ENCODE results near the gene HIRA.

HIRA gene

DNA sequence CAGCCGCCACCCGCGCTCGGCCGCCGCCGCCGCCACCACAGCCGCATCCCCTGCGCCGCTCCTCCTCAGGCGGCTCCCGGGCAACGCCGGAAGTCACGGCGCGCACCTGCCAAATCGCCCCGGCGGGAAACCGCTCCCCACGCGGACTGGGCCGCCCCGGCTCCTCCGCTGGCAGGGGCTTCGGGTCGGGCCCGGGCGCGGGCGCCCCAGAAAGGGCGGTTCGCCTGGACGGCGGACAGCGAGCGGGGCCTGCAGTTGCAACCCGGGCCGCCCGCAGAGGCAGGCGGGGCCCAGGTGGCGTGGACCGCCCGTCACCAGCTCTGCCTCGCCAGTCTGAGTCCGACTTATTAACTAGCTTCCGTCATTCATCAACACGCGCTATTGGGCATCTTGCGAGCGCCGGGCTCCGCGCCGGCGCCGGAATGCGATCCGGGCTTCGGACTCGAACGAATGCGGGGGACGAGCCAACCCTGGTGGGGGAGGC lies at the start of gene HIRA:
Gene HIRA (minus strand): TSS at position 85 of the 484 bp plus-strand sequence. CDS start 257 bp downstream, outside the sequence.
- DNase-seq: peak; percentile 83

DNA sequence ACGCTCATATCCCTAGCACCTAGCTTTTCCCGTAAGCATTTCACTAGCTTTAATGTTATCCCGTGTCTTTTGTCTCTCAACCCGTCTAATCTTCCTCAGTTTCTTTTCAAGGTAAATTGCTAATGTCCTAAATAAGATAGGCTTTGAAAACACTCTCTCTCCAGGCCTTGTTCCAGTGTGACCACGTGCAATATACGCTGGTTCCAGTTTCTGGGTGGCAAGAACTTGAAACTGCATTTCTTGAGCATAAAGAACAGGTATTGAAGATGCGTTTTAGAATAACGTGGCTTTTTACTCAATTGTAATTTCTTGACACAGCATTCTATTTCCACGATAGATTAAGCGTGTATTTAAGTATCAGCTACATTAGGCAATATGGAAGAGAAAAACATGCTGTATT lies 49.3 kb upstream of the HIRA start:
- DNase-seq: no peak

DNA sequence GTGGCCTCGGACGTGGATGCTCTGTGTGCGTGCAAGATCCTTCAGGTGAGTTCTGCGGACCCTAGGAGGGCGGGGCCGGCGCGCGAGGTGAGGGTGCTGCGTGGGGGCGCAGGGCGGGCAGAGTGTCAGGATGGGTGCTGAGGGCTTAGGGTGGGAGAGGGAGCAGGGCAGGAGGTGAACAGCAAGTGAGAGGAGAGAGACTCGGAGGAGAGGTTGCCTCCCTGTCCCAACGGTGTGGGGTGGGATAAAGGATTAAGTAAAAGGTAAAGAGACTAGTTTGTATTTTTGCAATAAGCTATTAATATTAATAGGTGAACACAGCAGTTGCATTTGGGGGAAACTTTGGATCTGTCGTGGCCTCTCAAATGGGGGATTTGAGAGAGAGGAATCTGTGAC lies 48.6 kb upstream of the HIRA start:
- no peak for DNase-seq

DNA sequence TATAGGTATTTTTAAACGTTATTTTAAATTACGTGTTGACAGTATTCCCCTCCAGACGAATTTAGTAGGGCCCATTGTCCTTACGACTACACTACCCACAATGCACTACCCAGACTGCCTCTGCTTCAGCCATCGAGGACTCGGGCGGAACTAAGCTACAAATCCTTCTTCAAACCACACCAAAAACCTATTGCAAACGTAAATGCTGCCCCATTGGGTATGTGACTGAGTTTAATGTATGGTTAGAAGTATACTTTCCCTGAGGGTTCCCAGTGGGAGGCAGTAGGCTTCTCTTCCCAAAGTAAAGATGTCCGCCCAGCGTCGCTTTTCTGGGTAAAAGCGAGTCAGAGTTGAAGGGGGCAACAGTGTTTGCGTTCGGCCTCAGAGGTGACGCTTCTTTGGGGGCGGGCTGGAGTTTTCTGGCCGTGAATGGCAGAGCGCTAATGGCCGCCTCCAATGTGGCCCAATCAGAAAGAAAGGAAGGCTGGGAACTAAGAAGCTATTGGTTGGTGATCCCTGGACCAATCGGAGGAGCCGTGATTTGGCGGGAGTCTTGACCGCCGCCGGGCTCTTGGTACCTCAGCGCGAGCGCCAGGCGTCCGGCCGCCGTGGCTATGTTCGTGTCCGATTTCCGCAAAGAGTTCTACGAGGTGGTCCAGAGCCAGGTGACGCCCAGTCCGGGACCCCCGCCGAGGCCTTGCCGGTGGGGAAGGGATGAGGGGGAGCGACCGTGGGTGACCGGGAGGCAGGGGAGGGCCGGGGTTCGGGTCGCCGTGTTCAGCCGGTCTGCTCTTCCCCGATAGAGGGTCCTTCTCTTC lies 48.0 kb upstream of the HIRA start, which contains the start of gene CDC45:
Gene CDC45 (plus strand): TSS at position 566 of the 818 bp plus-strand sequence. CDS start 49 bp downstream, at position 615.
- DNase-seq: peak; percentile 90

GRCh38 chr22:19478901-19479354 lies 47.4 kb upstream of the HIRA start, which contains the start of gene UFD1:
UFD1 (minus strand) TSS chr22:19479193; CDS start chr22:19479085, 108 bp downstream.
- peak; percentile 65 for DNase-seq

- DNase-seq: no peak
Observed at GRCh38 chr22:19478045-19478900, 46.7 kb upstream of the HIRA start.

GRCh38 chr22:19477321-19478044 lies 46.0 kb upstream of the HIRA start:
- no peak for DNase-seq

- DNase-seq: no peak
Observed at GRCh38 chr22:19476023-19476422, 44.5 kb upstream of the HIRA start.

DNA sequence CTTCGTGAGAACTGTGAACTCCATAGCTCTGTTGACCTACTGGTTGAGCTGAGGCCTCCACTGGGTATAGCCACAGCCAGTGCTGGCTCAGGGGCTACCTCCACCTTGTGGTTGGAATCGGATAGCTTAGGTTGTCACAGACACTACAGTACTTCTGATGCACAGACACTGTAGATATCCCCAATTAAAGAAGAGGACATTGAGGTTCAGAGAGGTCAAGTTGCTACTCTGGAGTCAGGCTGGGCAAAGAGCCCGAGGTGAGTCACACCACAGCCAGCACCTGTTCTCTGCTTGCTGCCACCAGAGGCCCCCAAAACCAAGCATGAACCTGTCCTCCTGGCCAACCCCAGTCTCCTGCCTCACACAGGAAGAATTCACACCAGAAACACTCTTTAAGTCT lies 42.0 kb upstream of the HIRA start:
- no peak for DNase-seq

DNA sequence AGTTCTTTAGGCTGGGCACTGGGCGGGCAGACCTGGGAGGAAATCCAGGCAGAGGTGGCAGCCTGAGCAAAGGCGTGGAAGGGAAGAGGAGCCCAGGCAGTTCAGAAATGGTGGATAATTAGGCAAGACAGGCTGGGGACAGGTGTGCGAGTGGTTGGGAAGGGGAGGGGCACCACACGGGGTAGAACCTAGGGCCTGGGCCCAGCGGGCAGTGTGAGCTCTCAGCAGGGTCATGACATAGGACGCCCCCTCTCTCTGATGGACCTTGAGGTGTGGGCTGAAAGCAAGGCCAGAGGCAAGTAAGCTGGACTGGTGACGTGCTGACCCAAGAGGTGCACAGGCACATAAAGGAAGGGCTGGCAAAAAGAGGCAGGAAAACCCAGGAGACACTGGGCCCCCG lies 40.7 kb upstream of the HIRA start:
- DNase-seq: no peak

GRCh38 chr22:19471572-19471971 lies 40.0 kb upstream of the HIRA start:
- no peak for DNase-seq

DNA sequence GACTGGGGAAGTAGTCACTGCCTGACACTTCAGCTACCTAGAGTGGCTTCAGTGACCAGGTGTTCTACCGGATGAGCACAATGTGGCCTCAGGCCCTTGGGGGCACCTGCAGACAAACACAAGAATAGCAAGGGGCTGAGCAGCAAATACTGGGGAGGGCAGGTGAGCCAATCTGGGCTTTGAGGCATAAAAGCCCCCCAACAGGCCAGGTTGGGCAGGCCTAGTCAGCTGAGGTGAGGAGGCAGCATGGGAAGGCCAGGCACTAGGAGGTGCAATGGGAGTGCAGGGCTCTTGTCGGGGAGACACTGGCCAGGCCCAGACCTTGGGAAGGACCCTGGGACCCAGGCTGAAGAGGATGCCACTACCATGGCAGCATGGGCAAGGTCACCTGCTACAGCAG lies 38.5 kb upstream of the HIRA start:
- no peak for DNase-seq

- DNase-seq: no peak
Observed at GRCh38 chr22:19469421-19469820, 37.9 kb upstream of the HIRA start.

DNA sequence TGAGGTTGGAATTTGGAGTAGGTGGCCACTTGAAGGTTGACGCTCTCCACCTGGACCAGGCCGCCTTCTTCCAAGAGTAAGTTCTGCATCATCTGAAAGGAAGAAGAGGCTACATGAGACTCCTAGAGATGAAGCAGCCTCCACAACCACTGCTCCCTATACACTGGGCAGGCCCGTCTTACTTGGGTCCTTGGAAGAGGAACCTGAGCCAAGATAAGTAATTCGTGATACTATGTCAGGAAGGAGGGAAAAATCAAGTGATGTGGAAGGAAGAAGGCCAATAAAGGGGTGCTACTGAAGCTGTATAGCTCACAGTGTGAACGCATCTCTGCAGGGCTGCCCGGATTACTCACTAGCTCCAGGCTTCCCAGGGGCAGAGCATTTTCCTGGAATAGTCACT lies 36.4 kb upstream of the HIRA start:
- no peak for DNase-seq

DNA sequence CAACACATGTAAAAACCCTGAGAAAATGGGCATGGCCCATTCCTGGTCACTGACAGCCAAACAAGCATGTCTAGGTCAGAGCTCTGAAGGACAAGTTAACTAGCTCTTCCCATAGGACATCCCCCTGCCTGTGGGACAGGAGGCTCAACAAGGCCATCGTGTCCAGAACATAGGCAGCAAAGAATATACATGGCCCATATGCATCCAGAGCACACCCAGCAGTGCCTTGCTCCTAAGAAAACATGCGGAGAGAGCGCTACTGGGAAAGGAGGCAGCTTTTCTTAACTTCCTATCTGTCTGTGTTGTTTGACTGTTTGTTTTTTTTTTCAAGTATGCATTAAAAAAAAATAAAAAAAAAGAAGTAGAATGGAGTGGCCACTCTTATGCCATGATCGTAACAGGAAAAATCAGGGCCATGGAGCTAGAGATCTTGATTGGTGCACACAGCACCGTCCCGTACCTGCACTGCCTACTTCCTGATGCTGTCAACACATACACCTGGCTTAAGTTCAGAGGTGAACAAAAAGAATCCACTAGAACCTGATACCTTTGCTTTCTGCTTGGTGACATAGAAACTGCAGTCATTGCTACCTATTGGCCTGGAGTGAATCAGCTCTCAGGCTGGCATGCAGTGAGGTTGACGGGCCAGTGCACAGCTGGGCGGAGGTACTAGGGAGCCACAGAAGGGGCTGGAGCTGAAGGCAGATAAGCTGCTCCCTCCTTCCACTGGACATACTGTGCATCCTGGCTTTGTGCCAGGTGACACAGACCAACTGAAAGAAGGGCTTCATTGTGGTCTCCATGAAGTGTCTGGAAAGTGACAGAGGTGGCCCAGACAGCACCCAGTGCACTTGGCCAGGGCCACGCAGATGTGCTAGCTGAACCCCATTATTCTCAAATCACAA lies 35.6 kb upstream of the HIRA start:
- DNase-seq: no peak

- DNase-seq: no peak
Observed at GRCh38 chr22:19466126-19466716, 34.7 kb upstream of the HIRA start.

DNA sequence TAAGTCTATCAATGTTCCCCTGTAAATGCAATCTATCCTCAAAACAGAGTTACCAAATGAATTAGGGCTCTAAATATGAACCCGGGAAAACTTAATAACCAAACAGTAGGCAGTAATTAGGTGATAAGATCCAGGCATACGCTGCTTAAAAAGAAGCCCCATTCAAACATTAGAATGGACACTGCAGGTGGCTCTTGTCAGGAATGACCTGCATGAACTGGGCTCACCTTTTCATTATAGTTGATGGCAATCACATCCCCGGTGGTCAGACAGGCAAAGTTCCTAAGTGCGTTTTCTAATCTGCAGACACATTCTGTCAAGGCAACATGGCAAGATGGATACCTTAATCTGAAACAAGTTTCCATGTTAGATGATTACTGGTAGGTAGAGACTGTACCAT lies 33.4 kb upstream of the HIRA start:
- DNase-seq: no peak

DNA sequence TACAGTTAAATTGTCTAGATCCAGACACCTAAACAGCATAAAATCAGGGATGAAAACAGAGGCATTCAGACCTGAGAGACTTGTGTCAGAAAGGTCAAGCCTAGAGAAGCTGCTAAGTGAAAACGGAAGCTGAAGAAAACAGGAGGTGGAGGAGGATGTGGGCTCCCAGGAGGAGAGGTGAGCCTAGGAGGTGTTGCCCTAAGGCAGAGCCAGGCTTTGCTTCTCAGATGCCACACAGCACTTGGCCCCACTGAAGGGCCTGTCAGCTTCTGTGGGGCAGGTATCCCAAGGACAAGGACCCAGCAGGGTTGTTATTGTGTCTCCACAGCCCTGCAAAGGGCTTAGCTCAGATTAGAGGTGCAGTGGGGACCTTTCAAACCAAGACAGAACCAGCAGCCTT lies 33.0 kb upstream of the HIRA start:
- DNase-seq: no peak

DNA sequence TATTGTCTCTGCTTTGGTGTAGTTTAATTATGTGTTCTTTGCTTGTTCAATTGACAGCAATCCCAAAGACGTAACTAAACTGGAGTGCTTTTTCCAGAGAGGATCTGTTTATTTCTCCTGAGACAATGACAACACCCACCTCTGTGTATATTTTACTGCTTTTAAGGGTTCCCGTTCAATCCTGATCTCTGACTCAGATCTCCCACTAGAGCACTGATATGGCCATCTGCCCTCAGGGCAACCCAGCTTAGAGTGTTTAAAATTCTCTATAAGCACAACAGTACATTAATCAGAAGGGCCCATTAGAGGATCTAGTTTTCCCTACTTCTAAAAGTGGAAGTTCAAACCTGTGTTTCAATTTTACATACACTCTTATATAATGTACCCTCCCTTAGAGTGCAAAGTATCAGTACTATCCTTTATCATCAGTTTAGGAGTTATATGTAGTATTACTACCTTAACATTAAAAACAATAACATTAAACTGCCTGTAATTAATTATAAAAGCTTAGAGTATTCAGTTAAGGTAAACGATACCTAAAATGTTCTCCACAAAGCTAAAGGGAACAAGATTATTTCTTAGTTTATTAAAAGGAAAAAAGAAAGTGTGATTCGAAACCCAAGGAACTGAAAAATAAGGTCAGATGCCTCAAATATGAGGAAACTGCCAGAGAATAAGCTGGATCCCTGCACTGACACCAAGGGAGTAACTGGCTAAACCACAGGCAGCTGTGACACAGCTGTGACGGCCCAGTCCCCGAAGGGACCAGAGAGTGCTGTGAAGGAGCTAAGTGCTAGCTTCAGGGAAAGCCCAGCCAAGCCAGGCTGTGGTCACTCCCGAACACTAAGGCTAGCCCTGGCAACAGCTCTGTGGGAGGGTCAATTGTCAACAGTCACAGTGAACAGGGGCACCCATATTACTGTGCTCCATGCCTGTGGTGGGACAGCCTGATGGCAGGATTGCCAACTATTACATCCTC lies 32.2 kb upstream of the HIRA start:
- no peak for DNase-seq

DNA sequence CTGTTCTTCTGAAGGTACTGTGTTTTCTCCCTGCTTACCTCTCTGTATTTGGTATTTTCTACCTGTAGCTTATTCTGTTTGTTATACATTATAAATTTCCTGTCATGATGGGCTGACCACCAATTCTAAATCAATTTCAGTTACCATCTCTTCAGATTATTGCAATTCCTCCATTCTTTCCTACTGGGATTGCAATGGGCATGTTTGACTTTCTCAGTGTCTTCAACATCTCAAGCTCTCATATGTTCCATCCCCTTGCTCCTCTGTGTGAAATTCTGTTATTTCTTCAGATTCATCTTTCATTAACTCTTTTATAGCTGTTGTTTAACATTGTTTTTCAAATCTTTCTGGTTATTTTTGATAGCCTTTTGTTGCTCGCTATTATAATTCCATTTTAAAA lies 31.5 kb upstream of the HIRA start:
- no peak for DNase-seq
